Coronary artery (tissue), 2 donors: Measurements from ENCODE around the gene CXorf58.

ENCODE experiments used
- DNase-seq: peaks from one replicate; pipeline ENCODE4 v3.0.0-alpha.2; 2017; ENCODE audit warnings: low spot score
- H3K27ac ChIP-seq, 2 donors: fragments of 200-600 bp; sonication (generic); one replicate each; pipeline ENCODE4 v1.5.1; 2016 to 2019
- H3K4me3 ChIP-seq: fragments of 200-600 bp; sonication (generic); 2 replicates; pipeline ENCODE4 v1.5.1; 2016; ENCODE audit warnings: mild to moderate bottlenecking, moderate library complexity
- CTCF ChIP-seq: fragments of 200-600 bp; sonication (generic); IDR thresholded peaks from one replicate; pipeline ENCODE4 v1.5.1; 2019; ENCODE audit warnings: antibody characterized with exemption

Gene CXorf58

GRCh38 chrX:23879380-23880090, 28.3 kb upstream of the CXorf58 start:
- H3K4me3 ChIP-seq, result no peak overlapping the region
- no peak for DNase-seq
- H3K27ac ChIP-seq, result no peak overlapping the region
- TF ChIP-seq CTCF, result no peak

GRCh38 chrX:23883737-23884354, 24.0 kb upstream of the CXorf58 start:
- no peak overlapping the region for H3K27ac ChIP-seq
- DNase-seq, result no peak
- H3K4me3 ChIP-seq, result no peak overlapping the region
- no peak for TF ChIP-seq CTCF

- Histone ChIP-seq H3K4me3 (no peak overlapping the region), H3K27ac (no peak overlapping the region)
- DNase-seq, result no peak
- no peak for TF ChIP-seq CTCF
Observed at GRCh38 chrX:23884427-23885024, 23.3 kb upstream of the CXorf58 start.

GRCh38 chrX:23885803-23886202, 22.0 kb upstream of the CXorf58 start:
- TF ChIP-seq CTCF, result no peak
- no peak for DNase-seq
- no peak overlapping the region for H3K27ac ChIP-seq
- H3K4me3 ChIP-seq, result no peak overlapping the region

- H3K27ac ChIP-seq, result no peak overlapping the region
- DNase-seq, result no peak
- no peak for TF ChIP-seq CTCF
- H3K4me3 ChIP-seq, result no peak overlapping the region
Observed at GRCh38 chrX:23887451-23887850, 20.4 kb upstream of the CXorf58 start.

GRCh38 chrX:23887918-23888317, 19.9 kb upstream of the CXorf58 start:
- DNase-seq, result no peak
- H3K4me3 ChIP-seq, result no peak overlapping the region
- H3K27ac ChIP-seq, result no peak overlapping the region
- TF ChIP-seq CTCF, result no peak
